DMS79 treated with DMSO at 0.1 percent for 48 hours (cell line): ENCODE measurements around the gene NMUR2.

Experiments used
- DNase-seq: peaks from one replicate; lab custom pipeline; 2025; lab: John Stamatoyannopoulos, UW

Gene NMUR2, protein sequence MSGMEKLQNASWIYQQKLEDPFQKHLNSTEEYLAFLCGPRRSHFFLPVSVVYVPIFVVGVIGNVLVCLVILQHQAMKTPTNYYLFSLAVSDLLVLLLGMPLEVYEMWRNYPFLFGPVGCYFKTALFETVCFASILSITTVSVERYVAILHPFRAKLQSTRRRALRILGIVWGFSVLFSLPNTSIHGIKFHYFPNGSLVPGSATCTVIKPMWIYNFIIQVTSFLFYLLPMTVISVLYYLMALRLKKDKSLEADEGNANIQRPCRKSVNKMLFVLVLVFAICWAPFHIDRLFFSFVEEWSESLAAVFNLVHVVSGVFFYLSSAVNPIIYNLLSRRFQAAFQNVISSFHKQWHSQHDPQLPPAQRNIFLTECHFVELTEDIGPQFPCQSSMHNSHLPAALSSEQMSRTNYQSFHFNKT

GRCh38 chr5:152405145-152405544, at the start of gene NMUR2:
NMUR2 (minus strand) TSS chr5:152405279; CDS start chr5:152405113, 166 bp downstream.
- DNase-seq: peak; percentile 16

DNA sequence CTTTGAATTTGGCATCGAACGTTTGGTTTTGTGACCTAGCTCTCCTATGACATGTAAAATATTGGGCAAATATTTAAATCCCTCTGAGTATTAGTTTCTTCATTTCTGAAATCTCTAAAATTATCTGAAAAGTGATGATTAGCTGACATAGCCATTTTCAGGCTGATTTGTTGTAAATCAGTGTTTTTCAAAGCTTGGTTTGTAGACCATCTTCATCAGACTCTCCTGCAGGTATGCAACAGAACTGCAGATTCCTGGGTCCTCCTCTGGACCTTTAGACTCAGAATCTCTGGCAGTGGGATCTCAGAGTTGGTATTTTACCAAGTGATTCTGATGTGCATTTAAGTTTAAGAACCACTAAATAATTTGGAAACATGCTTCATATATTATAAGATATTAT, 38.9 kb upstream of the NMUR2 start:
- DNase-seq: no peak

DNA sequence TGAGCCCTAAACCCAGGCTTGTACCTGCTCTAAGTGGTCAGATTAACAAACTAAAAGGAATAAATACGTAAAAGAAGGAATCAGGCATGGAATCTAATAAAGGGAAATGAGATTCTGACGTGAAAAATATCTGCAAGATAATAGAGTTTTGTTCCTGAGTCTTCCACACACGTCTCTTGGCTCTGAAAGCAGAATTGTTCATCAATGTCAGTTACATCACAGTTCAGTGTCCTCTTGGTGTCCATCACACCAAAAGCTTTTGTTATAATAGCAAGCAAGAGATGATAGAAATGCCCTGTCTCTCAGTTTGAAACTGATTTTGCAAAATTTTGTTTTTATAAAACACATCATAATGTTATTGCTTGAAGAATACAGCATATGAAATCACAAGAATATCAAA, 34.7 kb upstream of the NMUR2 start:
- DNase-seq: no peak

- no peak for DNase-seq
These were observed 32.8 kb upstream of the NMUR2 start for GRCh38 chr5:152437866-152438265.

DNA sequence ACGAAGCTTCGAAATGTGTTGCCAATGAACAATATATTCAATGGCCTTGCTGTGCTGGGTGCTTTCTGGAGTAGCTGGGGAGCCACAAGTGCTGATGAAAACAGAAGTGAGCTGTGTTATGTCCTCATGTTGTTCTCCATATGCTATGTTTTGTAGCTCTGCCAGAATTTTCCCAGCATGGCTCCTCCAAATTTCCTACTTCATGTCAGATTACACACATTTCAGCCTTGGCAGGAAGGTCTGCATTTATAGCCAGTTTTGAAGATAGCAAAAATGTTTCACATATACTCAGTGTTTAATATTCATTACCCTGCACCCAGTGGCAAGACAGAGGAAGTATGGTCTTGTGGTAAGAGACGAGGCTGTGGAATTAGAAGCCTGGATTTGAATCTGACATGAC, 22.6 kb upstream of the NMUR2 start:
- no peak for DNase-seq

- DNase-seq: no peak
These were observed 20.0 kb upstream of the NMUR2 start for GRCh38 chr5:152425083-152425482.

DNA sequence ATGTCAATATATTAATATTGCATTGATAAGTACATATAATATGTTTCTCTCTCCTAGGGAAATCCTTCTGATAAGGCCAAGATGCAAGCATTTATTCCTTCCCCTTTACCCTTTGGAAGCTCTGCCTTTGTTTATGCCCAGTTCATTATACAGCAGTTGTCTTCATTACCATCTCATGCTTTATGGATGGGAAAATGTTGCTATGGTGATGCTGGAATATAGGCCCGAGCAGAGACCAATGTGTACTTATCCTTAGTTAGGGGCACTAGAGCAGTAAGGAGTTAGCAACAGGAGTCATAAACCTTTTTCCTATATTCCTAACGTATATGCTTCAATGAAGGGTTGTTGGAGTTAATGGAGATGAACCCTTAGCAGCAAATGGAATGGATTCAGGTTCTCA, 19.4 kb upstream of the NMUR2 start:
- no peak for DNase-seq

- DNase-seq: no peak
These were observed 17.0 kb upstream of the NMUR2 start for GRCh38 chr5:152422081-152422480.

DNA sequence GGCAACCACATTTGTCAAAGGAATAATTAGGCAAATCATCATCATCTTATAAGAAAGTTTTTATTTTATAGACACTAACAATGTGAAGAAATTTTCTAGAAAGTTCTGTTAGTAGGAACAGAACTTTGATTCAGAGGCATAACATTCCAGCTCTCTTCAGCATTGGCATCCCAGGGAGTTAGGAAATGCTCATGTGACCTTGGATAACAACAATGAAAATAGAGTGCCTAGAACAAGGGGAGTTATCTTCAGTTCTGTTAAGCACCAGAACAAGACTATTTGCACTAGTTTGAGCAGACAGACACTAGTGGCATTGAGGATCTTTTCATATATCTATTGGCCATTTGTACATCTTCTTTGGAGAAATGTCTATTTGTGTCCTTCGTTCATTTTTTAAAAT, 7.0 kb upstream of the NMUR2 start:
- no peak for DNase-seq

- DNase-seq: no peak
These were observed 1.0 kb upstream of the NMUR2 start for GRCh38 chr5:152406082-152406481.

GRCh38 chr5:152404494-152404893, 585 bp downstream of the NMUR2 start:
- DNase-seq: no peak

DNA sequence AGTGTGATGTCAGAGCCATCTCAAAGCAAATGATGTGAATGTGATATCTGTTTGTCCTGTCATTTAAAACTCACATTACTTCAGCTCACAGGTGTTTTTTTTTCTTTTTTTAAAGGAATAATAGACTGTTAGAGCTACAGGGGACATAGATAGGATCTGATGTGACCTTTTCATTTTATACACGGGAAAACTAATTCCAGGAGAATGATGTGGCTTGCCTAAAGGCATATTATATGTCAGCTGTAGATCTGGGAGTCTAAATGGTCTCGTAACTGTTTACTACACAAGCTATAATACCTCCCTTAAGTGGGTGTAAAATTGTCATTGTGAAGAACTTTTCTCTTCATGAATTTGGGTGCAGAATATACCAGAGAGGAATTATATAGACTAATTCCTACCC, 2.0 kb downstream of the NMUR2 start:
- no peak for DNase-seq

DNA sequence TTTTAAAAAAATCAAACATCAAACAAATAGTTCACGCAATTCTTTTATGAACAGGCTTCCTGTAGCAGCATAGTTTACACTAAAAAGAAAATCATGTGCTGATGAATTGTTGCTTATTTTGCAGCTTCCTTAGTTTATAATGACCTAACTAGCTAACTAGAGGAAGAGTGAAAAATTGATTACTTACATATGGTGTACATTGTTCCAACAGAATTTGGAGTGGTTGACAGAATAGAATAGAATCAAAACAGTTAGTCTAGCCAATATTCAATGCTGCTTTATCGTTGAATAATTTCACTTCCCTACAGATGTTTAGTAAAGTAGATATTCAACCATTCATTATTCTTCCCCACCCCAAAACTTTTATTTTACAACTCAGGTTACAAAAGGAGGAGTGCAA, 4.2 kb downstream of the NMUR2 start:
- DNase-seq: no peak

DNA sequence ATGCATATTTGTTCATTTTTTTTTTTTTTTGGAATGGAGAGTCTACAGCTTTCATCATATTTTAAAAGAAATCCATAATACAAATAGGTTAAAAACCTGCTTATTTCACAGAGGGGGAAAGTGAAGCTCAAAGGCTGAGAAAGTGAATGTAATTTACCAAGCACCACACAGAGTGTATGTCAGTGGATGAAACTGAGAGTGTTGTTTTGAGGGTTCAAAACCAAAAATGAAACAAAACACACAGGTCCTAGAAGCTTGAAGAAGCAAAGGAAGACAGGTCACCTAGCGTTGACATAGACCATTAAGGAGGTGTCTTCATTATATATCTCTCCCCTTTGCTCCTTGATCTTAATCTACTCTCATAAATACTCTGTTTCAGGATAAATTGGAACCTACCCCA, 7.5 kb downstream of the NMUR2 start:
- DNase-seq: no peak

DNA sequence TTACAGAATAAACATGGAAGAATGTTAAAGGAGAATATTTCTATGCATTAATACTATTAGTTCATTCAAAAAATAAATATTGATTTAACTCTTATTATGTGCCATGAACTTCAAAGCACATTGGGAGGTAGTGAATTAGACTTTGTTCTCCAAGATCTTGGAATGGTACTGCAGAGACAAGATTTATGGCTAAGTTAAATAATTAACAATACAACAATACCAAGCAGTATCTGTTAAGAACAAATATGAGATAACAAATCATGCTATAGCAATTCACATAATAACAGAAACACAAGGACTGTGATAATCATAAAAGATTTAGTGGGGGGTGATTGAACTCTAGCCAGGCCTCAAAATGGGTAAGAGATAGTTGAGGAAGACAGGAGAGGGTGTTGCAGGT, 11.6 kb downstream of the NMUR2 start:
- DNase-seq: no peak

DNA sequence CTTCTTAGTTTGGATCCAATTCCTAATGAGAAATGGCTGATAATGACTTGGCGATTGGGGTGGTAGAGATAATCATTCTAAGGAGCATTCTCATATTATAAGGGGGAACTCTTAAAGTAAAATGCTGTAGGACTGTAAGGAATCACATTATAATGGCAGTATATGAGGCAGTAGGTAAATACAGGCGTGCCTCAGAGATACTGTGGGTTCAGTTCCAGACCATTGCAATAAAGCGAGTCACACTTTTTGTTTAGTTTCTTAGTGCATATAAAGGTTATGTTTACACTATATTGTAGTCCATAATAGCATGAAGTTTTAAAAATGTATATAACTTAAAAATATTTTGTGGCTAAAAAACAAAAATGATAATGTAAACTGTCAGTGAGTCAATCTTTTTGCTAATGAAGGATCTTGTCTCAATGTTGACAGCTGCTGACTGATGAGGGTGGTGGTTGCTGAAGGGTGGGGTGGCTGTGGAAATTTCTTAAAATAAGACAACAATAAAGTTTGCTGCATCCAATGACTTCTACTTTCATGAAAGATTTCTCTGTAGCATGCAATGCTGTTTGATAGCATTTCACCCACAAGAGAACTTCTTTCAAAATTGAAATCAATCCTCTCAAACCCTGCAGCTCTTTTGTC, 15.8 kb downstream of the NMUR2 start:
- DNase-seq: no peak

- DNase-seq: no peak
These were observed 16.5 kb downstream of the NMUR2 start for GRCh38 chr5:152388610-152389009.

DNA sequence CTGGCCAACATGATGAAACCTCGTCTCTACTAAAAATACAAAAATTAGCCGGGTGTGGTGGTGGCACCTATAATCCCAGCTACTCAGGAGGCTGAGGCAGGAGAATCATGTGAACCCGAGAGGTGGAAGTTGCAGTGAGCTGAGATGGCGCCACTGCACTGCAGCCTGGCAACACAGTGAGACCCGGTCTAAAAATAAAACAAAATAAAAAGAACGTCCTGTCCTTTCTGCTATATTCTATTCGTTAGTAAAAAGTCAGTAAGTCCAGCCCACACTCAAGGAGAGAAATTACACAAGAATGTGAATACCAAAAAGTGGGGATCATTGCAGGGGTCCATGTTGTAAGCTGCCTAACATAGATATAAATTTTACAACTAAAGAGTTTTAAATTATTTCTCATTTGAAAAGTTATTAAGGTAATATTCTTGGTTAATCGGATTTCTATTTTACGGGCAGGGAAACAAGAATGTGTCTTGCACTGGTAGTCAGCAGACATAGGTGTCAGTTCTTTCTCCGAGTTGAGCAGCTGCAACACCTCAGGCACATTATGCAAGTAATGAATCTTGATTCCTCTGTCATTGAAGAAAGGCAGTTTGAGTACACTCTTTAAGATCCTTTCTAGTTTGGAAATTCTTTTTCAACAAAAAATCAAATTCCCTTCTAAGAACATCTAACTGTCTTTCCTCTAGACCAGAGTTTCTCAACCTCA, 24.5 kb downstream of the NMUR2 start:
- no peak for DNase-seq

DNA sequence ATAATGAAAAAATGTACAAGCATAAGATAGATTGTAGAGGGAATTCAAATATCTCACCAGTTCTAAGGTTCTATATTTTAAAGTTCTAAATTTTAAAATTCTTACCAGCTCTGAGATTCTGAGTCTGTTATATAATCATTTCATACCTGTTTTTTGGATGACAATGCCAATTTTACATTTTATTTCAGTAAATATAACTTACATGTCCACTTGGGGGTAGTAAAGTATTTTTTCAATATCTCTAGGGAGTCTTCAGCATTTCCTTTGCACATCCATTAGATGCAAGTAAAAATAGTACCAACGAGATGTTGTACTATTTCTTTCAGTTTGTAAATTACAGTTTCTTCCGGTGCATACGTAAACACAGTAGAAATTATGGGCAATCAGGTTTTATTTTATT, 25.7 kb downstream of the NMUR2 start:
- DNase-seq: no peak

- DNase-seq: no peak
These were observed 26.3 kb downstream of the NMUR2 start for GRCh38 chr5:152378730-152379129.

- DNase-seq: no peak
These were observed 28.2 kb downstream of the NMUR2 start for GRCh38 chr5:152376886-152377285.

DNA sequence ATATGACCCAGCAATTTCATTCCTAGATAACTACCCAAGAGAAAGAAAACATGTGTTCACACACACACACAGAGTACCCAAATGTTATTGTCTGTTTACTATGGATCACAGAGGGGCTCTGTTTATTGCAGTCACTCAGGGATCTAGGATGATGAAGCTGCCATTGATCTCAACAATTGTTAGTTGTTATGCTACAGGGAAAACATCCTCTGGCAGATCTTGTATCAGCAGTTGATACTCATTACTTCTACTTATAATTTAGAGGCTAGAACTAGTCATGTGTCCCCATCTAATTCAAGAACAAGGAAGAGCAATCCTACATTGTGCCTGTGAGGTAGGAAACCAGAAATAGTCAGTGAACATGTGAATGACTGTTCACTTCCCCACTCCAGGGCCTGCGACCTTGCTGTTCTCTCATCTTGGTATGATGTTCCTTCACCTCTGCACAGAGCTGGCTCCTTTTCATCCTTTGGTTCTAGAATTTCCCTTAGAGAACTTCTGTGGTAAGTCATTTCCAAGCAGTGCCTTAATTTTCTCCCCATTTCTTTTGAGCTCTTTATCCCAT, 30.3 kb downstream of the NMUR2 start:
- DNase-seq: no peak

GRCh38 chr5:152372875-152373274, 32.2 kb downstream of the NMUR2 start:
- DNase-seq: no peak
